Fibroblast of lung (primary cell): ENCODE measurements around the gene ENPP3.

Source experiments
- CTCF ChIP-seq, 2 donors: IDR thresholded peaks in 1 of 2; conservative IDR thresholded peaks in 1 of 2; 1 replicate in 1 of 2; 2 replicates in 1 of 2; pipeline ENCODE4 v1.5.1; 2011 to 2012; ENCODE audit warnings: low read length in 2 of 2, control low read depth in 1 of 2, inconsistent platforms in 1 of 2, low read depth in 1 of 2, mild to moderate bottlenecking in 1 of 2
- EZH2 ChIP-seq: IDR thresholded peaks from 2 replicates; pipeline ENCODE4 v1.5.1; 2012; ENCODE audit warnings: low read length, control low read depth, mild to moderate bottlenecking; ENCODE audit errors: missing control alignments

GRCh38 chr6:131683479-131683878, 46.4 kb downstream of the ENPP3 start:
- TF ChIP-seq CTCF (conservative IDR thresholded peaks at IDR 0.05 in 1 of 2, IDR thresholded peaks at IDR 0.05 in 1 of 2; ENCODE audit: low read depth in 1 of 2, low read length in 2 of 2) (no peak), EZH2 (no peak)
